Measurements from ENCODE around the gene POLR3GL.
"Not testable (repeated sequence)": the region's sequence is repeated elsewhere in the genome, so short reads cannot be mapped to it uniquely, and the experiment has no call there.

The POLR3GL gene
- total RNA-seq, result 9.2 to 31.7 (median 16.2) reads per million in 3 experiments

GRCh38 chr1:145964328-145965118 lies at the start of gene POLR3GL, which contains the start of gene ANKRD34A:
Gene POLR3GL, plus strand, starts transcription at chr1:145964690. Its CDS starts 10,176 bp downstream, at chr1:145974866.
Gene ANKRD34A, minus strand, starts transcription at chr1:145964575. Its CDS starts 2,816 bp downstream, at chr1:145961759.
- peak; percentile 90 for DNase-seq

GRCh38 chr1:145916745-145917144 lies 47.7 kb upstream of the POLR3GL start:
- DNase-seq, result no peak

- no peak for DNase-seq
Measured at GRCh38 chr1:145917595-145917994, 46.9 kb upstream of the POLR3GL start.

GRCh38 chr1:145918144-145918991 lies 46.1 kb upstream of the POLR3GL start, which contains the start of gene PEX11B:
Gene PEX11B, minus strand, starts transcription at chr1:145918717. Its CDS starts 29 bp downstream, at chr1:145918688.
- DNase-seq, result peak; percentile 92

- DNase-seq, result no peak
Measured at GRCh38 chr1:145918992-145919939, 45.2 kb upstream of the POLR3GL start.

GRCh38 chr1:145920297-145920696 lies 44.2 kb upstream of the POLR3GL start:
- not testable (repeated sequence) for DNase-seq

GRCh38 chr1:145922266-145922665 lies 42.2 kb upstream of the POLR3GL start:
- DNase-seq, result no peak

- DNase-seq, result no peak
Measured at GRCh38 chr1:145926686-145927062, 37.8 kb upstream of the POLR3GL start.

GRCh38 chr1:145927063-145927886 lies 37.2 kb upstream of the POLR3GL start, which contains the start of gene RBM8A:
Gene RBM8A, minus strand, starts transcription at chr1:145927484. Its CDS starts 58 bp downstream, at chr1:145927426.
- peak; percentile 97 for DNase-seq

GRCh38 chr1:145927916-145928643 lies 36.4 kb upstream of the POLR3GL start:
- DNase-seq, result no peak

GRCh38 chr1:145932522-145933009 lies 31.9 kb upstream of the POLR3GL start:
- DNase-seq, result peak; percentile 58

GRCh38 chr1:145935708-145936107 lies 28.8 kb upstream of the POLR3GL start:
- no peak for DNase-seq

- DNase-seq, result no peak
Measured at GRCh38 chr1:145936247-145936646, 28.2 kb upstream of the POLR3GL start.

- DNase-seq, result no peak
Measured at GRCh38 chr1:145937436-145937835, 27.1 kb upstream of the POLR3GL start.

GRCh38 chr1:145942405-145942804 lies 22.1 kb upstream of the POLR3GL start:
- DNase-seq, result no peak

GRCh38 chr1:145942871-145943270 lies 21.6 kb upstream of the POLR3GL start:
- no peak for DNase-seq

GRCh38 chr1:145944532-145944931 lies 20.0 kb upstream of the POLR3GL start:
- DNase-seq, result no peak

- no peak for DNase-seq
Measured at GRCh38 chr1:145946477-145946986, 18.0 kb upstream of the POLR3GL start.

- no peak for DNase-seq
Measured at GRCh38 chr1:145947551-145947950, 16.9 kb upstream of the POLR3GL start.

GRCh38 chr1:145949219-145949618 lies 15.3 kb upstream of the POLR3GL start:
- no peak for DNase-seq

All from central memory CD4-positive, alpha-beta T cell (primary cell).